GM23248 (cell line): ENCODE data around the gene LUC7L3. TPM values are rescaled to one million over a fixed set of nuclear protein-coding genes. Genes with fewer than 3 reads are reported as not detected.
A peak's percentile ranks its signal among the peaks of the same experiment; 100 is the strongest.

Experiments
- DNase-seq: peaks from one replicate; pipeline ENCODE4 v3.0.0-alpha.2; 2015
- H2AFZ ChIP-seq: fragments of 200-600 bp; sonication (generic); 2 replicates; pipeline ENCODE4 v1.6.1; 2016; ENCODE audit warnings: antibody characterized with exemption
- H3F3A ChIP-seq: fragments of 200-600 bp; sonication (generic); 2 replicates; pipeline ENCODE4 v1.6.1; 2016; ENCODE audit warnings: mild to moderate bottlenecking, antibody characterized with exemption, mixed run types; ENCODE audit not compliant: insufficient read depth
- H3K27ac ChIP-seq: fragments of 200-600 bp; sonication (generic); 2 replicates; pipeline ENCODE4 v1.5.1; 2016; ENCODE audit warnings: mild to moderate bottlenecking
- H3K27me3 ChIP-seq: fragments of 200-600 bp; sonication (generic); replicated peaks from 2 replicates; pipeline ENCODE4 v1.6.1; 2016; ENCODE audit warnings: mild to moderate bottlenecking; ENCODE audit not compliant: insufficient read depth
- H3K36me3 ChIP-seq: fragments of 200-600 bp; sonication (generic); 2 replicates; pipeline ENCODE4 v1.6.1; 2016; ENCODE audit warnings: low read depth, mild to moderate bottlenecking
- H3K4me1 ChIP-seq: fragments of 200-600 bp; sonication (generic); 2 replicates; pipeline ENCODE4 v1.6.1; 2016; ENCODE audit warnings: mild to moderate bottlenecking; ENCODE audit not compliant: insufficient read depth
- H3K4me2 ChIP-seq: fragments of 200-600 bp; sonication (generic); one replicate; pipeline ENCODE4 v1.6.1; 2016; ENCODE audit warnings: mild to moderate bottlenecking; ENCODE audit not compliant: unreplicated experiment
- H3K4me3 ChIP-seq: fragments of 200-600 bp; sonication (generic); 2 replicates; pipeline ENCODE4 v1.5.1; 2016; ENCODE audit warnings: mild to moderate bottlenecking
- H3K79me2 ChIP-seq: fragments of 200-600 bp; sonication (generic); 2 replicates; pipeline ENCODE4 v1.6.1; 2016; ENCODE audit warnings: mild to moderate bottlenecking; ENCODE audit not compliant: insufficient read depth
- H3K9ac ChIP-seq: fragments of 200-600 bp; sonication (generic); 2 replicates; pipeline ENCODE4 v1.6.1; 2016; ENCODE audit warnings: mild to moderate bottlenecking
- H3K9me2 ChIP-seq: fragments of 200-600 bp; sonication (generic); 2 replicates; pipeline ENCODE4 v1.6.1; 2016; ENCODE audit warnings: mixed run types, mild to moderate bottlenecking, moderate library complexity; ENCODE audit not compliant: insufficient read depth
- H3K9me3 ChIP-seq: fragments of 200-600 bp; sonication (generic); one replicate; pipeline ENCODE4 v1.6.1; 2017; ENCODE audit warnings: low read depth
- H4K20me1 ChIP-seq: fragments of 200-600 bp; sonication (generic); 2 replicates; pipeline ENCODE4 v1.6.0; 2016; ENCODE audit not compliant: insufficient read depth
- EZH2 ChIP-seq: fragments of 200-600 bp; sonication (generic); IDR thresholded peaks from 2 replicates; pipeline ENCODE4 v1.6.1; 2018; ENCODE audit warnings: antibody characterized with exemption, mild to moderate bottlenecking; ENCODE audit not compliant: insufficient read depth, poor library complexity, severe bottlenecking
- EZH2phosphoT487 ChIP-seq: fragments of 200-600 bp; sonication (generic); IDR thresholded peaks from 2 replicates; pipeline ENCODE4 v1.6.1; 2018; ENCODE audit warnings: antibody characterized with exemption, moderate library complexity, mild to moderate bottlenecking, low read depth; ENCODE audit not compliant: insufficient read depth
- WGBS, 2 experiments: methylation state at CpG; one replicate each; pipeline ENCODE4 v1.1.6; 2015 to 2017; ENCODE audit warnings: low lambda C conversion rate in 2 of 2, low coverage in 1 of 2; ENCODE audit errors: missing lambda C conversion rate in 2 of 2; 5-methylcytosine and 5-hydroxymethylcytosine counted together
- in situ Hi-C: fragments of 300-500 bp; cut with MboI; formaldehyde crosslinking; loops from 2 replicates; pipeline ENCODE4 v1.15.0; 2020
- polyA plus RNA-seq: library from polyadenylated mRNA; unstranded; fragments of >200 nt; fragmentation: Nextera tagmentation; extraction: Ambion mirVana; gene quantifications from 2 replicates; pipeline ENCODE4 v1.2.1, GENCODE V29; 2016
- total RNA-seq: library from RNA; depleted of rRNA; stranded (reverse); fragments of >200 nt; shearing (Covaris generic); gene quantifications from 2 replicates; pipeline ENCODE4 v1.2.3, GENCODE V29; 2014

Gene LUC7L3
- total and polyA plus RNA-seq, 2 experiments from 2014 or later = 59.1 to 138 TPM

DNA sequence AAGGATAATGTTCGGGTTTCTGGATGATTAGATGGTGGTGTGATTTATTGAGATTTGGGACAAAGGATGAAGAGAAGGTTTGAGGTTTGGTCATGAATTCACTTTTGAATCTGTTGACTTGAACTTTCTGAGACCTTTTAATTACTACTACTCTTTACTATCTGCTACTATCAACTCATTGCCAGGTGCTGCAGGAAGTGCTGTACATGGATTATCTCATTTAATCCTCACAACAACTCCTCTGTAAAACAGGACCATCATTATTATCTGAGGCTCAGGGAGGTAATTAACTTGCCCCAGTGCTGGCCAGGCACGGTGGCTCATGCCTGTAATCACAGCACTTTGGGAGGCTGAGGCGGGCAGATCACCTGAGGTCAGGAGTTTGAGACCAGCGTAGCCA lies 8.8 kb upstream of the LUC7L3 start:
- H3K9me3 ChIP-seq = no peaks in the 10 kb centered on the region
- H3K9ac ChIP-seq = no peak overlapping the region
- H3K27ac ChIP-seq = no peak overlapping the region
- TF ChIP-seq EZH2phosphoT487 (no peak), EZH2 (no peak)
- WGBS, 2 experiments = 83 to 90% methylated on average over 4 of the region's 4 CpGs
- no peak overlapping the region for H3K4me3 ChIP-seq
- peaks cover 22% of the 10 kb centered on the region for H3K4me1 ChIP-seq
- H4K20me1 ChIP-seq = no peaks in the 10 kb centered on the region
- no peak overlapping the region for H2AFZ ChIP-seq
- no peak overlapping the region for H3K4me2 ChIP-seq
- peaks cover 25% of the 10 kb centered on the region for H3F3A ChIP-seq
- H3K9me2 ChIP-seq = no peaks in the 10 kb centered on the region
- no peaks in the 10 kb centered on the region for H3K36me3 ChIP-seq
- peaks cover 36% of the 10 kb centered on the region for H3K79me2 ChIP-seq
- in situ Hi-C loops = no loop called here
- H3K27me3 ChIP-seq = no peaks in the 10 kb centered on the region
- DNase-seq = no peak

DNA sequence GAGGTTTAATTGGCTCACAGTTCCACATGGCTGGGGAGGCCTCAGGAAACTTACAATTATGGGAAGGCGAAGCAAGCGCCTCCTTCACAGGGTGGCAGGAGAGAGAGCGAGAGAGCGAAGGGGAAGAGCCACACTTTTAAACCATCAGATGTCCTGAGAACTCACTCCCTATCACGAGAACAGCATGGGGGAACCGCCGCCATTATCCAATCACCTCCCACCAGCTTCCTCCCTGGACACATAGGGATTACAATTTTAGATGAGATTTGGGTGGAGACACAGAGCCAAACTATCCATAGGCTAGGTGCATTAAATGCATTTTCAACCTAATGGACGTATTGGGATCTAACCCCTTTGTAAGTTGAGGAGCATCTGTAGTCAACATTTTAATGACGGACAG lies 6.8 kb upstream of the LUC7L3 start:
- Histone ChIP-seq H4K20me1 (no peaks in the 10 kb centered on the region), H3K4me3 (no peak overlapping the region), H3F3A (peaks cover 39% of the 10 kb centered on the region), H3K27ac (no peak overlapping the region), H3K79me2 (peaks cover 22% of the 10 kb centered on the region; the same call in 1 of the 2 replicates), H3K4me1 (peaks cover 19% of the 10 kb centered on the region), H3K4me2 (no peak overlapping the region), H3K36me3 (no peaks in the 10 kb centered on the region), H3K9me3 (no peaks in the 10 kb centered on the region), H2AFZ (no peak overlapping the region), H3K27me3 (no peaks in the 10 kb centered on the region), H3K9me2 (no peaks in the 10 kb centered on the region), H3K9ac (no peak overlapping the region)
- no peak for DNase-seq
- in situ Hi-C loops = no loop called here
- TF ChIP-seq EZH2phosphoT487 = no peak
- TF ChIP-seq EZH2 = no peak
- 86 to 87% methylated on average over 9 of the region's 9 CpGs for WGBS, 2 experiments

DNA sequence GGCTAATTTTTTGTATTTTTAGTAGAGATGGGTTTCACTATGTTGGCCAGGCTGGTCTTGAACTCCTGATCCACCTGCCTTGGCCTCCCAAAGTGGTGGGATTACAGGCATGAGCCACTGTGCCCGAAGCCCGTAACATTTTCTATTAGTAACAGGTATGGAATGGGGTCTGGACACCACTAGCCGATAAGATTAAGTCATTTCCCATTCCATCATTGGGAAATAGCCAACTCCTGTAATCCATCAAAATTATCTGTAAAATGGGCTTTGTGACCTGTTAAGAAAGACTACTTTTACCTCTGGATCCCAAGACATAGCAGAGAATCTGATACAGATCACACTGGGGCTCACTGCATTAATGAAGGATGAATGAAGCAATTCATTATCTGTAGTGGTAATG lies 3.9 kb upstream of the LUC7L3 start:
- Histone ChIP-seq H3K4me2 (no peak overlapping the region), H3K4me1 (peaks cover 5% of the 10 kb centered on the region; the same call in 1 of the 2 replicates), H3K36me3 (no peaks in the 10 kb centered on the region), H2AFZ (no peak overlapping the region), H4K20me1 (no peaks in the 10 kb centered on the region; the same call in 1 of the 2 replicates), H3K9ac (no peak overlapping the region), H3K9me3 (no peaks in the 10 kb centered on the region), H3K27ac (no peak overlapping the region), H3K79me2 (peaks cover 10% of the 10 kb centered on the region), H3K9me2 (no peaks in the 10 kb centered on the region), H3F3A (peaks cover 27% of the 10 kb centered on the region), H3K4me3 (no peak overlapping the region), H3K27me3 (no peaks in the 10 kb centered on the region)
- DNase-seq = no peak
- WGBS, 2 experiments = 63 to 69% methylated on average over 3 of the region's 3 CpGs
- in situ Hi-C loops = no loop called here
- no peak for TF ChIP-seq EZH2
- no peak for TF ChIP-seq EZH2phosphoT487

DNA sequence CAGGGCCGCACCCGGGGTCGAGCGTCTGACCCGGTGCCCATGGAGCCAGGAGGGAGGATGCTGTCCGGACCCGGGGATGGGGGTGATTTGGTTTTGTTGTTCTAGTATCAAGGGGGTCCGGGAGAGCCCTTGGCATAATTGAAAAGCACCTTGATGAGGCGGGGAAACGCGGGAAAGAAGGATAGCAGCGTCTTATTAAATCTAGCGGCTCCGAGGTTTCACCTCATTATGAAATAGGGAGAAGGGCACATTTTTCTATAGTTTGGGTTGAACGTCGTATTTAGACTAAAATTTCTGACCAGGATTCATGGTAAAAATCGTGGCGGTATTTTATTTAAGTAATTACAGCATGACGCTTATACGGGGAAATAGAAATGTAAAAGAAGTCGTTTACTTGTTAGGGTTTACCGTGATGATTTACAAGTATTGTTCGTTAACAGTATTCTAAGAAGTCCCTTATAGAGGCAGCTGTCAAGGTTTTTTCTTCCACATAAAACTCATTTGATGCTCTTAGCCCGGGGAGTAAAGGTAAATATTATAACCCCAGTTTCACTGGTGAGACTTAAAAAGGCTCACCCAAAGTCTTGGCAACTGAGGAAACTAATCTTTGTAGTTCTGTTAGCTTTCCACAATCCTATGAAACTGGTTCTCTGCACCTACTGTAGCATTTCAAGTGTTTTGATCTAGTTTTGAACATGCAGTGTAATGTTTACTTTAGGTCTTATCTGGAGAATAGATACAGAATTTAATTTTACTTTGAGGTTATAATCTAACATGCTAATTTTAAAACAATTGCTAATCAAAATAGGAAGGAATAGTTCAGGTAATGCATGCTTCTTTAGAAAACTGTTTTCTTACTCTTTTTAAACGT lies 756 bp downstream of the LUC7L3 start:
- WGBS, 2 experiments = 1% methylated on average over 24 to 25 of the region's 25 CpGs
- Histone ChIP-seq H3K9ac (peak overlapping the region; percentile 98), H3K4me3 (peak overlapping the region; percentile 96), H3K4me1 (peaks cover 25% of the 10 kb centered on the region), H3K36me3 (no peaks in the 10 kb centered on the region), H3K79me2 (peaks cover 57% of the 10 kb centered on the region), H3K9me3 (no peaks in the 10 kb centered on the region), H4K20me1 (peaks cover 34% of the 10 kb centered on the region; the same call in 1 of the 2 replicates), H2AFZ (peak overlapping the region; percentile 89), H3F3A (peaks cover 41% of the 10 kb centered on the region), H3K27ac (peak overlapping the region; percentile 97), H3K27me3 (no peaks in the 10 kb centered on the region), H3K4me2 (peak overlapping the region; percentile 97), H3K9me2 (no peaks in the 10 kb centered on the region)
- TF ChIP-seq EZH2 (no peak), EZH2phosphoT487 (no peak)
- in situ Hi-C loops = no loop called here
- no peak for DNase-seq
